BE2C (cell line): ENCODE measurements around the gene ERCC6.

Experiments used
- DNase-seq: peaks from one replicate; pipeline ENCODE4 v3.0.0-alpha.2; 2020
- H3K27me3 ChIP-seq: fragments of 250-450 bp; sonication (Bioruptor Pico); 2 replicates; pipeline ENCODE4 v1.5.1; 2020; ENCODE audit warnings: mild to moderate bottlenecking
- H3K36me3 ChIP-seq: fragments of 250-450 bp; sonication (Bioruptor Pico); 2 replicates; pipeline ENCODE4 v1.5.1; 2020; ENCODE audit warnings: mild to moderate bottlenecking
- H3K4me1 ChIP-seq: fragments of 250-450 bp; sonication (Bioruptor Pico); 2 replicates; pipeline ENCODE4 v1.5.1; 2020
- H3K4me3 ChIP-seq: 2 replicates; pipeline ENCODE4 v1.5.1; 2011; ENCODE audit warnings: low read depth, low read length
- H3K9me3 ChIP-seq: fragments of 250-450 bp; sonication (Bioruptor Pico); 2 replicates; pipeline ENCODE4 v1.5.1; 2020
- CTCF ChIP-seq: IDR thresholded peaks from 2 replicates; pipeline ENCODE4 v1.5.1; 2012; ENCODE audit warnings: mild to moderate bottlenecking, low read depth, low read length

The ERCC6 gene

GRCh38 chr10:49474901-49475300, 64.0 kb downstream of the ERCC6 start:
- DNase-seq, result no peak
- TF ChIP-seq CTCF, result no peak
- peaks cover 8% of the 10 kb centered on the region for H3K36me3 ChIP-seq

GRCh38 chr10:49471532-49471931, 67.4 kb downstream of the ERCC6 start:
- Histone ChIP-seq H3K4me3 (no peak overlapping the region), H3K9me3 (no peaks in the 10 kb centered on the region), H3K36me3 (peaks cover 3% of the 10 kb centered on the region), H3K4me1 (no peaks in the 10 kb centered on the region), H3K27me3 (no peaks in the 10 kb centered on the region)
- no peak for DNase-seq
- TF ChIP-seq CTCF, result no peak

More at GRCh38 chr10:49474901-49475300, 64.0 kb downstream of the ERCC6 start:
- no peak overlapping the region for H3K4me3 ChIP-seq
- H3K27me3 ChIP-seq, result no peaks in the 10 kb centered on the region
- H3K9me3 ChIP-seq, result no peaks in the 10 kb centered on the region
- H3K4me1 ChIP-seq, result no peaks in the 10 kb centered on the region

GRCh38 chr10:49465736-49466135, 73.2 kb downstream of the ERCC6 start:
- H3K27me3 ChIP-seq, result no peaks in the 10 kb centered on the region
- no peak for DNase-seq
- H3K4me1 ChIP-seq, result no peaks in the 10 kb centered on the region
- no peaks in the 10 kb centered on the region for H3K9me3 ChIP-seq
- no peak overlapping the region for H3K4me3 ChIP-seq
- no peaks in the 10 kb centered on the region for H3K36me3 ChIP-seq
- no peak for TF ChIP-seq CTCF
